ENCODE data around the gene CYB561D2.

Gene CYB561D2

GRCh38 chr3:50323614-50324199 lies 27.0 kb upstream of the CYB561D2 start:
- DNase-seq (ENCODE audit: low spot score), result no peak

GRCh38 chr3:50324351-50325112 lies 26.1 kb upstream of the CYB561D2 start:
- DNase-seq (ENCODE audit: low spot score), result peak; percentile 59

GRCh38 chr3:50325113-50325480 lies 25.6 kb upstream of the CYB561D2 start:
- no peak for DNase-seq (ENCODE audit: low spot score)

- DNase-seq (ENCODE audit: low spot score), result no peak
Measured at GRCh38 chr3:50325497-50326181, 25.0 kb upstream of the CYB561D2 start.

- no peak for DNase-seq (ENCODE audit: low spot score)
Measured at GRCh38 chr3:50326182-50326541, 24.5 kb upstream of the CYB561D2 start.

GRCh38 chr3:50327129-50327528 lies 23.5 kb upstream of the CYB561D2 start:
- DNase-seq (ENCODE audit: low spot score), result no peak

GRCh38 chr3:50327943-50328691 lies 22.5 kb upstream of the CYB561D2 start, which contains the start of gene TUSC2:
Gene TUSC2, minus strand, starts transcription at chr3:50328223. Its CDS starts 124 bp downstream, at chr3:50328099.
- peak; percentile 95 for DNase-seq (ENCODE audit: low spot score)

- no peak for DNase-seq (ENCODE audit: low spot score)
Measured at GRCh38 chr3:50330330-50330729, 20.3 kb upstream of the CYB561D2 start.

- DNase-seq (ENCODE audit: low spot score), result no peak
Measured at GRCh38 chr3:50331364-50331907, 19.2 kb upstream of the CYB561D2 start.

GRCh38 chr3:50333744-50334328 lies 16.8 kb upstream of the CYB561D2 start:
- no peak for DNase-seq (ENCODE audit: low spot score)

GRCh38 chr3:50334339-50335075 lies 16.2 kb upstream of the CYB561D2 start:
- DNase-seq (ENCODE audit: low spot score), result no peak

GRCh38 chr3:50336452-50337174 lies 14.0 kb upstream of the CYB561D2 start:
- DNase-seq (ENCODE audit: low spot score), result peak; percentile 30

GRCh38 chr3:50337175-50337861 lies 13.3 kb upstream of the CYB561D2 start:
- peak; percentile 95 for DNase-seq (ENCODE audit: low spot score)

GRCh38 chr3:50338965-50339364 lies 11.7 kb upstream of the CYB561D2 start:
- DNase-seq (ENCODE audit: low spot score), result no peak

GRCh38 chr3:50339485-50340146 lies 11.0 kb upstream of the CYB561D2 start:
- DNase-seq (ENCODE audit: low spot score), result no peak

- no peak for DNase-seq (ENCODE audit: low spot score)
Measured at GRCh38 chr3:50340147-50340447, 10.6 kb upstream of the CYB561D2 start.

GRCh38 chr3:50340448-50341329 lies 10.0 kb upstream of the CYB561D2 start, which contains the start of gene RASSF1:
Gene RASSF1, minus strand, starts transcription at chr3:50340836. Its CDS starts 31 bp downstream, at chr3:50340805.
- DNase-seq (ENCODE audit: low spot score), result peak; percentile 48

- no peak for DNase-seq (ENCODE audit: low spot score)
Measured at GRCh38 chr3:50341537-50341936, 9.1 kb upstream of the CYB561D2 start.

All from CD4-positive, alpha-beta T cell treated with Interleukin-15 for 4 hours (primary cell).